Liver (tissue), 3 donors: ENCODE results near the gene SYNE4.

Experiments
- EGR1 ChIP-seq, 2 donors: IDR thresholded peaks; 2 replicates each; pipeline ENCODE4 v1.6.1; 2016 to 2018; ENCODE audit warnings: antibody characterized with exemption in 2 of 2, low read depth in 2 of 2
- FOXA1 ChIP-seq: IDR thresholded peaks from 2 replicates; pipeline ENCODE4 v1.6.1; 2016; ENCODE audit warnings: antibody characterized with exemption
- FOXA2 ChIP-seq: IDR thresholded peaks from 2 replicates; pipeline ENCODE4 v1.6.1; 2016; ENCODE audit warnings: antibody characterized with exemption
- GABPA ChIP-seq, 2 donors: IDR thresholded peaks in 1 of 2; conservative IDR thresholded peaks in 1 of 2; 2 replicates each; pipeline ENCODE4 v1.6.1; 2016; ENCODE audit warnings: antibody characterized with exemption in 2 of 2, mild to moderate bottlenecking in 1 of 2, moderate library complexity in 1 of 2
- JUND ChIP-seq, 2 donors: IDR thresholded peaks; 2 replicates each; pipeline ENCODE4 v1.6.1; 2016; ENCODE audit warnings: antibody characterized with exemption in 2 of 2
- MAX ChIP-seq: IDR thresholded peaks from 2 replicates; pipeline ENCODE4 v1.6.1; 2016; ENCODE audit warnings: antibody characterized with exemption
- RAD21 ChIP-seq, 2 donors: IDR thresholded peaks; 2 replicates each; pipeline ENCODE4 v1.6.1; 2016; ENCODE audit warnings: antibody characterized with exemption in 2 of 2, mild to moderate bottlenecking in 2 of 2
- RXRA ChIP-seq, 2 donors: IDR thresholded peaks; 2 replicates each; pipeline ENCODE4 v1.6.1; 2017 to 2018; ENCODE audit warnings: antibody characterized with exemption in 2 of 2, mild to moderate bottlenecking in 1 of 2
- SP1 ChIP-seq: IDR thresholded peaks from 2 replicates; pipeline ENCODE4 v1.6.1; 2018; ENCODE audit warnings: antibody characterized with exemption, mild to moderate bottlenecking
- TAF1 ChIP-seq: conservative IDR thresholded peaks from 2 replicates; pipeline ENCODE4 v1.6.1; 2016; ENCODE audit warnings: antibody characterized with exemption, mild to moderate bottlenecking
- YY1 ChIP-seq: IDR thresholded peaks from 2 replicates; pipeline ENCODE4 v1.6.1; 2016; ENCODE audit warnings: antibody characterized with exemption, mild to moderate bottlenecking
- TF ChIP-seq, protein P1 (sequence below): fragments of 150-350 bp; IDR thresholded peaks from 2 replicates; pipeline ENCODE4 v1.5.1; 2017; ENCODE audit warnings: improper control_type of control experiment, low read depth, low read length; ENCODE audit not compliant: missing input control
- TF ChIP-seq, protein P2 (sequence below): IDR thresholded peaks from 2 replicates; pipeline ENCODE4 v1.6.1; 2016; ENCODE audit warnings: antibody characterized with exemption
- donor health status: healthy.
- donor health status: healthy.

GRCh38 chr19:36014012-36014924, 5.7 kb upstream of the SYNE4 start, which contains the start of gene ALKBH6:
- TF ChIP-seq, protein P1, sequence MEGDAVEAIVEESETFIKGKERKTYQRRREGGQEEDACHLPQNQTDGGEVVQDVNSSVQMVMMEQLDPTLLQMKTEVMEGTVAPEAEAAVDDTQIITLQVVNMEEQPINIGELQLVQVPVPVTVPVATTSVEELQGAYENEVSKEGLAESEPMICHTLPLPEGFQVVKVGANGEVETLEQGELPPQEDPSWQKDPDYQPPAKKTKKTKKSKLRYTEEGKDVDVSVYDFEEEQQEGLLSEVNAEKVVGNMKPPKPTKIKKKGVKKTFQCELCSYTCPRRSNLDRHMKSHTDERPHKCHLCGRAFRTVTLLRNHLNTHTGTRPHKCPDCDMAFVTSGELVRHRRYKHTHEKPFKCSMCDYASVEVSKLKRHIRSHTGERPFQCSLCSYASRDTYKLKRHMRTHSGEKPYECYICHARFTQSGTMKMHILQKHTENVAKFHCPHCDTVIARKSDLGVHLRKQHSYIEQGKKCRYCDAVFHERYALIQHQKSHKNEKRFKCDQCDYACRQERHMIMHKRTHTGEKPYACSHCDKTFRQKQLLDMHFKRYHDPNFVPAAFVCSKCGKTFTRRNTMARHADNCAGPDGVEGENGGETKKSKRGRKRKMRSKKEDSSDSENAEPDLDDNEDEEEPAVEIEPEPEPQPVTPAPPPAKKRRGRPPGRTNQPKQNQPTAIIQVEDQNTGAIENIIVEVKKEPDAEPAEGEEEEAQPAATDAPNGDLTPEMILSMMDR: no peak
- TF ChIP-seq RAD21 (IDR thresholded peaks at IDR 0.05) (peak; percentile 22 to 45), MAX (peak; percentile 52), RXRA (IDR thresholded peaks at IDR 0.05) (peak; percentile 35 to 42), SP1 (peak; percentile 95), YY1 (peak; percentile 87), EGR1 (IDR thresholded peaks at IDR 0.05; ENCODE audit: low read depth in 2 of 2) (peak; percentile 92 to 94), TAF1 (peak; percentile 55), FOXA1 (no peak), FOXA2 (no peak), JUND (IDR thresholded peaks at IDR 0.05) (no peak), GABPA (IDR thresholded peaks at IDR 0.05 in 1 of 2, conservative IDR thresholded peaks at IDR 0.05 in 1 of 2) (peak in 1 of 2 donors; percentile 78)
- TF ChIP-seq, protein P2, sequence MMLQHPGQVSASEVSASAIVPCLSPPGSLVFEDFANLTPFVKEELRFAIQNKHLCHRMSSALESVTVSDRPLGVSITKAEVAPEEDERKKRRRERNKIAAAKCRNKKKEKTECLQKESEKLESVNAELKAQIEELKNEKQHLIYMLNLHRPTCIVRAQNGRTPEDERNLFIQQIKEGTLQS: no peak
